ENCODE data around the gene MXRA8. TPM values are rescaled to one million over a fixed set of nuclear protein-coding genes. Genes with fewer than 3 reads are reported as not detected.
A peak's percentile ranks its signal among the peaks of the same experiment; 100 is the strongest.

The MXRA8 gene
- total and polyA plus RNA-seq, 9 of the 15 experiments (the other 6 are each of a cell fraction or from before 2014, with no cell fraction given), result 0.66 to 11.3 (median 6.3) TPM

DNA sequence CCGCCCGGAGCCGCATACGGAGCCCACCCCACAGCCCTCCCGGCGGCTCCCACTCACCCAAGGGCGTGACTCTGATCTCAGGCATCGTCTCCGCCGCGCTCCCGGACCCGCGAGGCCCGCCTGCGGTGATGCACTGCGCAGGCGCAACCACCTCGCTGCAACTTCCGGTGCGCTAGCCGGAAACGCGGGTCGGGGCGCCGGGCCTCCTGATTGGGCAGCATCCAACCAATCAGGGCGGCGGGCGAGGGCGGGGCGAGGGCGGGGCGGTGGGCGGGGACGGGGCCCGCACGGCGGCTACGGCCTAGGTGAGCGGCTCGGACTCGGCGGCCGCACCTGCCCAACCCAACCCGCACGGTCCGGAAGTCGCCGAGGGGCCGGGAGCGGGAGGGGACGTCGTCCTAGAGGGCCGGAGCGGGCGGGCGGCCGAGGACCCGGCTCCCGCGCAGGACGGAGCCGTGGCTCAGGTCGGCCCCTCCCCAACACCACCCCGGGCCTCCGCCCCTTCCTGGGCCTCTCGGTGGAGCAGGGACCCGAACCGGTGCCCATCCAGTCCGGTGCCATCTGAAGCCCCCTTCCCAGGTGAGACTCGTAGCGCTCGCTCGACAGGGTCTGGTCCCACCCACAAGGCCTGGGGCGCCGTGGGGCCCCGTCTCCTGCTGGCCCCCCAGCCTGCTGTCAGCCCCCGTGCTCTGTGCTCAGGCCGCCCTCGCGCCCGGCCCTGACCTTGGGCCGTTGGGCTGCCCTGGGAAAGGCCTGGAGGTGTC lies 33.6 kb downstream of the MXRA8 start, which contains the start of the genes CPTP and INTS11 (continued):
- TF ChIP-seq, protein P1, sequence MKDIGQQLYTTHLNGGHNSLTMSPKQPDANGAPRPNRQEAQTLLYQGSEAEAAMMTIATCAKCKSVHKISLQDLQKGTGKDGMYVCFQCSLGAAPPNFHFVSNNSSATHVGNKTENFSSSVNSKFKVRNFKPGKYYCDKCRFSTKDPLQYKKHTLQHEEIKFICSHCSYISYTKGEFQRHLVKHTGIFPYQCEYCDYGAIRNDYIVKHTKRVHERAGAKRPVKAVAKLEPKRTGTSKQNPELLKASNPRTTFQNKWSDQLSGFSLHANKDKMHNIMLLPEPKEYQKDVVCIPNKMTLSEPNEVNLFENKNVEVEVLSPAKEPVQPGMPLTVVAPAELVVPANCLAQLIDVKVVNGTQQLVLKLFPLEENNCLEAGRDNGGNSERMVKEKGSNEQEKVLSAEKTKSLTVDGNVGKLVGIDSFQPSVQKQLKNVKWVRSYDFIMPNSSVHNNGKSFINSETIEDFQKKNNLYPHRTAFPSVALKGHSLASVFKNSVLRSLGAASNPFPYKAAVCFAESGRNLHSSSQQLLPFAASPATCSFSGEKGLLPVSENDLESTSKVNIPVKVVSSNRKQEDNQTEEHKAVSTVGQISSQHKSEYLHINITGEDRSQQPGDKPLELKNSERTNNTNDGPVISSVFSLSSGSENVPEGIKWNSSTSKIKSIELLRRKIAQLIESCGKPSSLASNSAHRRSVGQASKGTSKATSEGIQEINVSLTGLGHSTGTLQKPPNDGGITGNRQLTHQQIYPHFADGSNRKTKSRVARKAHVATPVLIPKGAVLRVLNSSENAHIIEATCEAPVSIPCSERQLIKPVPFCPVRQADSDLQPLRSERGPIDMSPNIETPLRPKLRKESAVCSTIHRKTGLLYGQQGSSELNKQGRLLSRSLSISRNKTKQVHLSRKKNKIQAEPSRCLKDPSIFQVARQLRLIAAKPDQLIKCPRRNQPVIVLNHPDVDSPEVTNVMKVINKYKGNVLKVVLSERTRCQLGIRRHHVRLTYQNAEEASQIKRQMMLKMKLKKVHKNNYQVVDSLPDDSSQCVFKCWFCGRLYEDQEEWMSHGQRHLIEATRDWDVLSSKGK (CRISPR knock-in tag; IDR thresholded peaks at IDR 0.05), result no peak
- TF ChIP-seq KAT2B (IDR thresholded peaks at IDR 0.05; ENCODE audit: low read depth, low read length) (no peak), MTA3 (IDR thresholded peaks at IDR 0.05; ENCODE audit: borderline replicate concordance) (no peak), SUPT5H (IDR thresholded peaks at IDR 0.05) (peak; percentile 90), HDGF (IDR thresholded peaks at IDR 0.05) (no peak), DDX20 (tag; IDR thresholded peaks at IDR 0.05; ENCODE audit: low read depth) (no peak), ZNF586 (CRISPR knock-in tag; conservative IDR thresholded peaks at IDR 0.05) (no peak), SRSF3 (IDR thresholded peaks at IDR 0.05; ENCODE audit: insufficient read depth, low read length) (no peak), XRCC5 (IDR thresholded peaks at IDR 0.05; ENCODE audit: low read depth, low read length) (no peak), POLR2AphosphoS5 (IDR thresholded peaks at IDR 0.05; ENCODE audit: control insufficient read depth, insufficient read depth, low read depth, low read length) (peak; percentile 67), TAF15 (IDR thresholded peaks at IDR 0.05; ENCODE audit: low read depth, low read length) (no peak), EGR1 (conservative IDR thresholded peaks at IDR 0.05) (peak; percentile 39; the same call in 1 of the 2 replicates), ETS2 (tag; IDR thresholded peaks at IDR 0.05; ENCODE audit: borderline replicate concordance, poor library complexity, severe bottlenecking) (no peak), RBBP5 (IDR thresholded peaks at IDR 0.05; ENCODE audit: borderline replicate concordance, insufficient read depth, low read length, poor library complexity, severe bottlenecking) (peak; percentile 81), RAD51 (IDR thresholded peaks at IDR 0.05; ENCODE audit: borderline replicate concordance, low read depth) (no peak), ZNF75A (CRISPR knock-in tag; IDR thresholded peaks at IDR 0.05) (no peak), SMAD1 (IDR thresholded peaks at IDR 0.05; ENCODE audit: low read depth, low read length, partially characterized antibody) (peak; percentile 52), ZNF165 (CRISPR knock-in tag; IDR thresholded peaks at IDR 0.05; ENCODE audit: borderline replicate concordance) (no peak), OTX1 (CRISPR knock-in tag; IDR thresholded peaks at IDR 0.05) (no peak), ZNF239 (CRISPR knock-in tag; IDR thresholded peaks at IDR 0.05) (no peak)
- TF ChIP-seq, protein P2, sequence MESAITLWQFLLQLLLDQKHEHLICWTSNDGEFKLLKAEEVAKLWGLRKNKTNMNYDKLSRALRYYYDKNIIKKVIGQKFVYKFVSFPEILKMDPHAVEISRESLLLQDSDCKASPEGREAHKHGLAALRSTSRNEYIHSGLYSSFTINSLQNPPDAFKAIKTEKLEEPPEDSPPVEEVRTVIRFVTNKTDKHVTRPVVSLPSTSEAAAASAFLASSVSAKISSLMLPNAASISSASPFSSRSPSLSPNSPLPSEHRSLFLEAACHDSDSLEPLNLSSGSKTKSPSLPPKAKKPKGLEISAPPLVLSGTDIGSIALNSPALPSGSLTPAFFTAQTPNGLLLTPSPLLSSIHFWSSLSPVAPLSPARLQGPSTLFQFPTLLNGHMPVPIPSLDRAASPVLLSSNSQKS (CRISPR knock-in tag; IDR thresholded peaks at IDR 0.05), result no peak
- TF ChIP-seq, protein P3, sequence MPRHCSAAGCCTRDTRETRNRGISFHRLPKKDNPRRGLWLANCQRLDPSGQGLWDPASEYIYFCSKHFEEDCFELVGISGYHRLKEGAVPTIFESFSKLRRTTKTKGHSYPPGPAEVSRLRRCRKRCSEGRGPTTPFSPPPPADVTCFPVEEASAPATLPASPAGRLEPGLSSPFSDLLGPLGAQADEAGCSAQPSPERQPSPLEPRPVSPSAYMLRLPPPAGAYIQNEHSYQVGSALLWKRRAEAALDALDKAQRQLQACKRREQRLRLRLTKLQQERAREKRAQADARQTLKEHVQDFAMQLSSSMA (CRISPR knock-in tag; IDR thresholded peaks at IDR 0.05), result no peak
- TF ChIP-seq, protein P4, sequence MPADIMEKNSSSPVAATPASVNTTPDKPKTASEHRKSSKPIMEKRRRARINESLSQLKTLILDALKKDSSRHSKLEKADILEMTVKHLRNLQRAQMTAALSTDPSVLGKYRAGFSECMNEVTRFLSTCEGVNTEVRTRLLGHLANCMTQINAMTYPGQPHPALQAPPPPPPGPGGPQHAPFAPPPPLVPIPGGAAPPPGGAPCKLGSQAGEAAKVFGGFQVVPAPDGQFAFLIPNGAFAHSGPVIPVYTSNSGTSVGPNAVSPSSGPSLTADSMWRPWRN (IDR thresholded peaks at IDR 0.05; ENCODE audit: low read depth), result no peak
